ENCODE results near the gene GRAMD1C. TPM values are rescaled to one million over a fixed set of nuclear protein-coding genes. Genes with fewer than 3 reads are reported as not detected.

GRAMD1C gene
- total RNA-seq, 4 donors from 2014 or later: 23.0 to 38.2 (median 33.2) TPM

GRCh38 chr3:113873293-113873692 lies 34.7 kb downstream of the GRAMD1C start:
- no peak for DNase-seq (ENCODE audit: low spot score in 2 of 2)
- H3K4me3 ChIP-seq (ENCODE audit: low read depth, poor library complexity, severe bottlenecking): no peak overlapping the region
- TF ChIP-seq CTCF (IDR thresholded peaks at IDR 0.05) (no peak), POLR2A (IDR thresholded peaks at IDR 0.05) (no peak)
- 96 to 99% methylated on average over 6 of the region's 6 CpGs for WGBS, 2 donors
- intact Hi-C loops (cut with DNase I; ENCODE audit: low total_unique reads): loop anchor here (5.0 kb wide), 1 partner anchor 1701 kb away; no protein-coding TSS in a partner anchor

- 96 to 100% methylated on average over 4 of the region's 4 CpGs for WGBS, 2 donors
- no peak for DNase-seq (ENCODE audit: low spot score in 2 of 2)
- no peak overlapping the region for H3K4me3 ChIP-seq (ENCODE audit: low read depth, poor library complexity, severe bottlenecking)
- intact Hi-C loops (cut with DNase I; ENCODE audit: low total_unique reads): loop anchor here (5.0 kb wide), 1 partner anchor 1702 kb away; no protein-coding TSS in a partner anchor
- TF ChIP-seq POLR2A (IDR thresholded peaks at IDR 0.05) (no peak), CTCF (IDR thresholded peaks at IDR 0.05) (no peak)
These were observed 35.4 kb downstream of the GRAMD1C start for GRCh38 chr3:113873814-113874526.

DNA sequence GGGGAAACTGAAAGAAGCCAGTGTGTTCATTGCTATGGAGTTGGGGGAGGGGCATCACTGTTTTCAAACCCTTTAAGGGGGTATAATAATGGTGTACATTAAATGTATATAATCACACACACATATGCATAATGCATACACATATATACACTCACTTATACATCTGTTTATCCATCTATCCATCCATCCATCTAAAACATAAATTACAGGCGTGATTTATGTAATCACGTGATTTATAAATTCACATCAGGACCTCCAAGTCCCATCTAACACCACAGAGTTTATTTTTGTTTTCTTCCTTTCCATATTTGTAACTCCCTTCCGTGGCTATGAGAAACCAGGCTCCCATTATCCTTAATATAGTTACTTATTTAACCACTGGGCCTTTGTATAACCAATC lies 39.8 kb downstream of the GRAMD1C start:
- TF ChIP-seq CTCF (IDR thresholded peaks at IDR 0.05): no peak
- no peak for TF ChIP-seq POLR2A (IDR thresholded peaks at IDR 0.05)
- DNase-seq (ENCODE audit: low spot score in 2 of 2): no peak
- intact Hi-C loops (cut with DNase I; ENCODE audit: low total_unique reads): no loop called here
- H3K4me3 ChIP-seq (ENCODE audit: low read depth, poor library complexity, severe bottlenecking): no peak overlapping the region
- WGBS, 2 donors: 89 to 92% methylated on average over 3 of the region's 3 CpGs

- TF ChIP-seq POLR2A (IDR thresholded peaks at IDR 0.05) (no peak), CTCF (IDR thresholded peaks at IDR 0.05) (no peak)
These were observed 46.5 kb downstream of the GRAMD1C start for GRCh38 chr3:113885050-113885449.

GRCh38 chr3:113890256-113890900 lies 51.8 kb downstream of the GRAMD1C start:
- H3K4me3 ChIP-seq (ENCODE audit: low read depth, poor library complexity, severe bottlenecking): no peak overlapping the region
- intact Hi-C loops (cut with DNase I; ENCODE audit: low total_unique reads): no loop called here
- WGBS, 2 donors: 75 to 78% methylated on average over 8 of the region's 8 CpGs
- DNase-seq (ENCODE audit: low spot score in 2 of 2): no peak
- no peak for TF ChIP-seq POLR2A (IDR thresholded peaks at IDR 0.05)
- TF ChIP-seq CTCF (IDR thresholded peaks at IDR 0.05): no peak

More at GRCh38 chr3:113885050-113885449, 46.5 kb downstream of the GRAMD1C start:
- no peak overlapping the region for H3K4me3 ChIP-seq (ENCODE audit: low read depth, poor library complexity, severe bottlenecking)
- DNase-seq (ENCODE audit: low spot score in 2 of 2): no peak
- intact Hi-C loops (cut with DNase I; ENCODE audit: low total_unique reads): no loop called here
- WGBS, 2 donors: 95% methylated on average over 30 of the region's 30 CpGs

Measured in lower leg skin (tissue), 4 donors.